ENCODE data around the gene SIRT3.

DNA sequence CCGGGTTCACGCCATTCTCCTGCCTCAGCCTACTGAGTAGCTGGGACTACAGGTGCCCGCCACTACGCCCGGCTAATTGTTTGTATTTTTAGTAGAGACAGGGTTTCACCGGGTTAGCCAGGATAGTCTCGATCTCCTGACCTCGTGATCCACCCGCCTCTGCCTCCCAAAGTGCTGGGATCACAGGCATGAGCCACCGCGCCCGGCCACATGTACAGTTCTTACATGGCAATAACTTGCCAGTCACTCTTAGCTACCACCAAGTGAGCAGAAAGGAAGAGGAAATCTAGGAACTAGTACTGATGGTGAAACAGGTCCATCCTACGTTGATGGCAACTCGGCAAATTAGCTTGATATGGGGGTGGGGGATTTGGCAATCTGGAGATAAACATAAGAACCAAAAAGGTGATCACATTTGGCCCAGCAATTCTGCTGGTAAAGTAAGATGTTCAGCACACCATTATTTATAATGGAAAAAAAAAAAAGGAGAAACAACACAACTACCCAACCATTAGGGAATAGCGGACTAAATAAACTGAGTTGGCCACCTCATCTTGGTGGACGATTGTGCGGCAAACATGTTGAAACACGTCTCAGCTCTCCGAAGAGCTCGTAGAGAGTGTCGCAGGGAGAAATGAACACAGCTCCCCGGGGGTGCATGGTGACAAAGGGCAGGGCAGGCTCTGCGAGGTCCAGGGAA is 47.4 kb upstream of the SIRT3 start:
- TF ChIP-seq EZH2 (IDR thresholded peaks at IDR 0.05) (no peak), POLR2AphosphoS5 (IDR thresholded peaks at IDR 0.05; ENCODE audit: borderline replicate concordance, low read depth, low read length) (no peak), FOXP2 (optimal IDR thresholded peaks at IDR 0.05; ENCODE audit: control extremely low read depth, extremely low read length, insufficient read depth) (no peak)

Measured in SK-N-MC (cell line).